GM10266 (cell line): Measurements from ENCODE around the gene TP53BP2.

Experiments
- DNase-seq: peaks from one replicate; pipeline ENCODE4 v3.0.0; 2012; ENCODE audit errors: extremely low spot score
- CTCF ChIP-seq: IDR thresholded peaks from 2 replicates; pipeline ENCODE4 v1.5.1; 2012; ENCODE audit warnings: mild to moderate bottlenecking, low read depth; ENCODE audit not compliant: control insufficient read depth, insufficient read depth; ENCODE audit errors: missing control alignments

TP53BP2 gene

DNA sequence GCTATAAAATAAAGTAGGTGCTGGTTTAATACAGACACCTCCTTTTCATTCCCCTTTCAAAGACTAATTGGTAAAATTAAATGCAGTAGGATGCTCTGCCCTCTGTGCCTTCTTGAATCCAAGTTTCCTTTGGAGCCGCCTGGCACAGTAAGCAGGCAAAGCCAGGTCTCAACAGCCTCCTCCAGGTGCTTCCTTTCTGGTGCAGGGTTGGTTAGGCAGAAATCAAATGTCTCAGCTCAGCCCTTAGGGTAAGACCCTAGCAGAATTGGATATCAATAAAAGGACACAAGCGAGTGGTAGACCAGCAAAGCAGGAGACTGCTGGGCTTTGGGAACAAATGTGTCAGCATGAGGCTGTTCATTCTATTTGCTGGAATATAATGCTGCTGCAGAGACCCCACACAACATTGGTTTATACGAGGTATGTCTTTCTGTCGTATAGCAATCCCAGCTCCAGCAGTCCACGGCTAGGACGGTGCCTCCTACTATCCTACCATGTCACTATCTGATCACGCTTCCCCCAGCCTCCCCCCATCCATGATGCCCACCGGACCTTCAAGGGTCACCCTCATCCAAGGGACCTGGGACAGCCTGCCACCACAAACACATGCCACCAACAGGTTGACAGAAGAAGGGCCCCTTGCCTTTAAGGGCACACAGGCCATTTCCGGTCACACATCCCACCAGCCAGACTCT is 75.0 kb downstream of the TP53BP2 start:
- TF ChIP-seq CTCF = no peak
- no peak for DNase-seq

DNA sequence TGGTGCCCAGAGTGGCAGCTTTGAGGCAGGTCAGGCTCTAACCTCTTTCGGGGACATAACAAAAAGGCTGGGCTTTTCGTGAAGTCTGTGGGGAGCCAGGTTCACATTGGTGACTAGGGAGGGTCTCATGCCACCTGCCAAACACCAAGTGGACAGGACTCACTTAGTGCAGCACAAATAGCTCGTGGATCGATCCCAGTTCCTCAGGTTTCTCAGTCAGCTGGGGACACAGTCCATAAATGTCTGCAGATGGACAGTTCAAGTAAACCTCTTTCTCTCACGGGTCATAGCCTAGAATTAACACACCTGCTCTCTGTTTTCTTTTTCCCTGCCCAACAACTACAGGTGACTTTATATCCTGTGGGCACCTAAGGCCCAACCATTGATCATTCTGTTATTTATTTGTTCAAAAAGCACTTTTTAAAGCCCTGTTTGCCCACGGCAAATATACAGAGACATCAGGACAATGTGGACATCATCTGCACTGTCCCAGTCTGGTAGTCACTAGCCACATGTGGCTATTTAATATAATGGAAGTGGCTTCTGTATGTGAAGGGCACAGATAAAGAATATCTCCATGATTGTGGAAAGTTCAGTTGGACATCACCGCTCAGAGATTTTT is 79.9 kb downstream of the TP53BP2 start:
- no peak for DNase-seq
- TF ChIP-seq CTCF = no peak

- DNase-seq = no peak
- no peak for TF ChIP-seq CTCF
Observed at GRCh38 chr1:223765036-223765718, 80.6 kb downstream of the TP53BP2 start.

GRCh38 chr1:223763881-223764280 is 81.9 kb downstream of the TP53BP2 start:
- DNase-seq = no peak
- TF ChIP-seq CTCF = no peak

GRCh38 chr1:223763251-223763650 is 82.5 kb downstream of the TP53BP2 start:
- no peak for TF ChIP-seq CTCF

DNA sequence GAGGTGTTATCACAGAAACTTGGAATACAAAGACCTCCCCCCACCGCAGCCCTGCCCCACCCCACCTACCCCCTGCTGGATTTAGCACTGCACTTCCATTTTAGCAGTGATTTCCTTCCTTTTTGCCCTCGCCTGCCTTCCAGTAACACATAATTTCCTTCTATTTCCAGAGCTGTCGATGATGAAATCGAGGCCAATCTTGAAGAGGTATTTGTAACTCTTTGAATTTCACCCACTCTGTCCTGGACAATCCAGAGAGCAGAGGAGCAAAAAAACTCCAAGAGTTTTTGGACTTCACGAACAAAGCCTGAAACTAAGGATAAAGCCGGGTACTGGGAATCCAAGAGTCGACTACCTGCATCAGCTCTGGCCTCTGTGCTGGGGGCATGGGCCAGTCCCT is 84.3 kb downstream of the TP53BP2 start:
- no peak for TF ChIP-seq CTCF
- DNase-seq = no peak

More at GRCh38 chr1:223763251-223763650, 82.5 kb downstream of the TP53BP2 start:
- DNase-seq = no peak

- TF ChIP-seq CTCF = no peak
- no peak for DNase-seq
Observed at GRCh38 chr1:223760833-223761232, 84.9 kb downstream of the TP53BP2 start.
